Muscle of leg (tissue), 11 donors: ENCODE results near the gene HPCA. TPM values are rescaled to one million over a fixed set of nuclear protein-coding genes. Genes with fewer than 3 reads are reported as not detected.

Source experiments
- DNase-seq: peaks from one replicate; pipeline ENCODE4 v3.0.0; 2013
- H3K27ac ChIP-seq: one replicate; pipeline ENCODE4 v1.5.1; 2013; ENCODE audit warnings: mild to moderate bottlenecking, low read length, control low read depth
- H3K27me3 ChIP-seq: one replicate; pipeline ENCODE4 v1.6.1; 2013; ENCODE audit warnings: low read length; ENCODE audit not compliant: control insufficient read depth, insufficient read depth
- H3K36me3 ChIP-seq: one replicate; pipeline ENCODE4 v1.6.1; 2013; ENCODE audit warnings: low read length; ENCODE audit not compliant: control insufficient read depth, insufficient read depth
- H3K4me1 ChIP-seq: one replicate; pipeline ENCODE4 v1.6.1; 2013; ENCODE audit warnings: low read length; ENCODE audit not compliant: control insufficient read depth, insufficient read depth
- H3K4me3 ChIP-seq: one replicate; pipeline ENCODE4 v1.5.1; 2013; ENCODE audit warnings: low read length, control low read depth
- H3K9me3 ChIP-seq: replicated peaks from 2 replicates; pipeline ENCODE4 v1.6.1; 2013; ENCODE audit warnings: low read depth, low read length; ENCODE audit not compliant: control insufficient read depth
- WGBS: methylation state at CpG from one replicate; pipeline ENCODE4 v1.1.5; 2013; ENCODE audit warnings: missing lambda C conversion rate; ENCODE audit not compliant: insufficient coverage; 5-methylcytosine and 5-hydroxymethylcytosine counted together
- polyA plus RNA-seq, 8 donors: library from polyadenylated mRNA; unstranded; fragments of 120-200 nt; gene quantifications; one replicate each; pipeline versions ENCODE4 v1.2.1 to v1.2.3, GENCODE V29; 2013; ENCODE audit warnings: inconsistent platforms in 1 of 8, low replicate concordance in 1 of 8; ENCODE audit not compliant: insufficient read length in 8 of 8, insufficient read depth in 1 of 8
- total RNA-seq: library from RNA; stranded (reverse); fragments of 120-200 nt; gene quantifications from one replicate; pipeline ENCODE4 v1.2.4, GENCODE V29; 2013

Gene HPCA
- total and polyA plus RNA-seq, 9 donors, result 0.12 to 0.87 (median 0.40) TPM

DNA sequence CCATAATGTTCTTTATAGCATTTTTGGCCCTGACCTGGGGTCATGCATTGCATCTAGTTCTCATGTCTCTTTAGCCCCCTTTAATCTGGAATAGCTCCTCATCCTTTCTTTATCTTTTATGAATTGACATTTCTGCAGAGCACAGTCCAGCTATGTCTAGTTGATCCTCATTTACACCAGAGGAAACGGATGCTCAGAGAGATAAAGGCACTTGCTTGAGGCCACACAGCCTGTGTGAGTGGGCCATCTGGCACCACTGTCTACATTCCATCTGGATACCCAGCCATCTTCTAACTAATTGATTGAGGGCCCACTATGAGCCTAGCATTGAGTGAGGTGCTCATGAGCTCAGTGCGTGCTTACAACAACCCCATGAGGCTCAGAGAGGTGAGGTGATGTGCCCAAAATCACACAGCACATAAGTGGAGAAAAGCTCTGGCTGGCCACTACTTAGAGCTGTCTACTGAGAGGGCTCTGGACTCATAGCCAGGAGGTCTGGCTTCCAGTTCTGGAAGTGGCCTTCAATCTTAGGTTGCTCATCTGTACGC, 3.5 kb downstream of the HPCA start:
- no peak overlapping the region for H3K4me3 ChIP-seq
- peaks cover 17% of the 10 kb centered on the region for H3K4me1 ChIP-seq
- H3K27ac ChIP-seq, result no peak overlapping the region
- H3K27me3 ChIP-seq, result peaks cover 67% of the 10 kb centered on the region
- no peak for DNase-seq
- 100% methylated on average over 1 of the region's 3 CpGs for WGBS
- no peaks in the 10 kb centered on the region for H3K36me3 ChIP-seq
- no peaks in the 10 kb centered on the region for H3K9me3 ChIP-seq

DNA sequence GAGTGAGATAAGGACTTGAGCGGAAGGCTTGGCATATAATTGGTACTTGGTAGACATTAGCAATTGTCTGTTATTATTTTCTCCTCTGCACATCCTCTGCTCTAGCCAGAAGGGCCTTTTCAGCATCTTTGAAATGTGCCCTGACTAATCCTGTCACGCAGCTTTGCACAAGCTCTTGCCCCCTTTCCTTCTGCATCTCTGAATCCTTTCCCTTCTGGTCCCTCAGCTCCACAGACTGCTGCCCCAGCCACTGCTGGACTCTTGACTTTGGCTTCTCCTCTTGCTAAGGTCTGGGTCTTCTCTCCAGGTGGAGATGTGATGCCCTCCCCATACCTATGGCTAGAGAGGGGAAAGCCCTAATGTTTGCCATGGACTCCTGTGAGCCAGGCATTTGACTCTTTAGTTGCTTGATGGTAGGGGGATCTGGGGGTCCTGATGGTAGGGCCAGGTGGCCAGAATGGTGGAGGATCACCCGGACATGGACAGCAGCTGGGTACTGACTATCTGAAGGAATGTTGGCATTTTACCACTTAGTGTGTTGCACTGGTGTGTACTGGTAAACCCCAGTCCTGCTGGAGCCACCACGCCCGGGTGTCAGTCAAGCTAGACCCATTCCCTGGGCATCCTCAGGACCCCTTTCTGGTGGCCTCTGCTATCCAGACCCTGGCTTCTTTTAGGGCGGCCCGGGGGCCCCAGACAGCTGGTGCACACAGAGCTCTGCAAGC, 4.4 kb downstream of the HPCA start:
- WGBS, result 80% methylated on average over 6 of the region's 7 CpGs
- DNase-seq, result no peak
- H3K27me3 ChIP-seq, result peaks cover 61% of the 10 kb centered on the region
- no peak overlapping the region for H3K27ac ChIP-seq
- no peaks in the 10 kb centered on the region for H3K9me3 ChIP-seq
- no peaks in the 10 kb centered on the region for H3K36me3 ChIP-seq
- H3K4me1 ChIP-seq, result peaks cover 17% of the 10 kb centered on the region
- no peak overlapping the region for H3K4me3 ChIP-seq

DNA sequence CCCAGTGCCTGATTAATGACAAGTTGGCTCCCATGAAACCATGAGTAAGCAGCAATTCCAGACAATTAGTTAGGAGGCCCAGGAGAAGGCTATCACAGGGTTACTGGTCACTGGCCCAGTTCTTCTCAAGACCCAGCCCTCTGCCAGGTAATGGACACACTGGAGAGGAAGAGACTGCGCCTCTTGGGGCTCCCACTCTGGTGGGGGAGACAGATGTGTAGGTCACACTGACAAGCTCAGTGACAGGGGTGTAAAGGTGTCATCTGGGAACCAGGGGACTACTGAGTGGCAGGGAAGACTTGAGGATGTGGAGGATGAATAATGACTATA, 4.9 kb downstream of the HPCA start:
- peaks cover 59% of the 10 kb centered on the region for H3K27me3 ChIP-seq

DNA sequence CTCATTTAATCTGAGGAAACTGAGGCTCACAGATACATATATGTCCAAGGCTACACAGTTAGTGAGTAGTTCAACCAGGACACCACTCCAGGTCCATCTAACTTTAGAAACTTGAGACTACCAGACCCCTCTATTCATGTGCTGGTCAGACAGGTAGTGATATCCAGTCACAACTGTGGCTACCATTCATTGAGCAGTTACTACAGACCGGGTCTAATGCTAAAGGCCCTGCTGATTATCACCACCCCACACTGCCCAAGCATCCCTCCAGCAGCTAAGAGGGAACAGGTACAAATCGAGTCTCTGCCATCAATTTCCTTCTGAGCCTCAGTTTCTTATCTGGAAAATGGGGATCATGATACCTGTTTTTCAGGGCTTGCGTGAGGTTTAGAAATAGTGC, 5.3 kb downstream of the HPCA start:
- Histone ChIP-seq H3K27me3 (peaks cover 58% of the 10 kb centered on the region), H3K9me3 (no peaks in the 10 kb centered on the region), H3K4me1 (peaks cover 11% of the 10 kb centered on the region), H3K27ac (no peak overlapping the region), H3K36me3 (no peaks in the 10 kb centered on the region), H3K4me3 (no peak overlapping the region)
- 100% methylated on average over 1 of the region's 3 CpGs for WGBS
- DNase-seq, result no peak

More for the DNA sequence above, 4.9 kb downstream of the HPCA start:
- no peak overlapping the region for H3K4me3 ChIP-seq
- 100% methylated on average over 1 of the region's 1 CpG for WGBS
- no peak for DNase-seq
- no peaks in the 10 kb centered on the region for H3K36me3 ChIP-seq
- H3K4me1 ChIP-seq, result peaks cover 12% of the 10 kb centered on the region
- no peak overlapping the region for H3K27ac ChIP-seq
- H3K9me3 ChIP-seq, result no peaks in the 10 kb centered on the region

GRCh38 chr1:32892368-32893197, 6.3 kb downstream of the HPCA start:
- Histone ChIP-seq H3K4me3 (peak overlapping the region; percentile 50), H3K4me1 (peaks cover 10% of the 10 kb centered on the region), H3K27me3 (peaks cover 48% of the 10 kb centered on the region), H3K27ac (no peak overlapping the region), H3K9me3 (no peaks in the 10 kb centered on the region), H3K36me3 (no peaks in the 10 kb centered on the region)
- 10% methylated on average over 49 of the region's 49 CpGs for WGBS
- DNase-seq, result peak; percentile 50

- Histone ChIP-seq H3K27ac (peak overlapping the region; percentile 13), H3K4me1 (peaks cover 10% of the 10 kb centered on the region), H3K9me3 (no peaks in the 10 kb centered on the region), H3K27me3 (peaks cover 45% of the 10 kb centered on the region), H3K36me3 (no peaks in the 10 kb centered on the region), H3K4me3 (peak overlapping the region; percentile 50)
- DNase-seq, result peak; percentile 80
- WGBS, result under 1% methylated on average over 31 of the region's 58 CpGs
Measured at GRCh38 chr1:32893198-32894018, 7.1 kb downstream of the HPCA start.

- no peak for DNase-seq
- Histone ChIP-seq H3K4me1 (peaks cover 10% of the 10 kb centered on the region), H3K27me3 (peaks cover 50% of the 10 kb centered on the region), H3K4me3 (peak overlapping the region; percentile 50), H3K27ac (no peak overlapping the region), H3K36me3 (no peaks in the 10 kb centered on the region), H3K9me3 (no peaks in the 10 kb centered on the region)
- 46% methylated on average over 2 of the region's 8 CpGs for WGBS
Measured at GRCh38 chr1:32894019-32894600, 7.8 kb downstream of the HPCA start.

DNA sequence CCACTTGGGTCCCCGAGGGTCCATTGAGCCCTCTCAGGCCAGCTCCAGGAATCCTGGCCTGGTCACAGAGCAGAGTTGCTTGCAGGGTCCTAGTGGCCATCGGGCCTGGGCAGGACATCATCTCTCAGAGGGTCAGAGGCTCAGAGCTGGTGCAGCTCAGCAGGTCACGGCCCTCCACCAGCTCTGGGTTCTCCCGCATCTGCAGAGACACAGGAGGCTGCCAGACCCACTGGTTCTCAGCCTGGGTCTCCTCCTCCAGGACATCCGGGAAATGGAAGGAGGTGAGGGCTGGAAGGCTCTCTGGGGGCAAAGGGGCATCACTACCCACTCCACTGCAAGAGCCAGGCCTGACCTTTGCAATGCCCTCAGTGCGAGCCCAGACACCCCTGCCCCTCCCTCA, 8.4 kb downstream of the HPCA start:
- Histone ChIP-seq H3K27ac (no peak overlapping the region), H3K4me3 (no peak overlapping the region), H3K9me3 (no peaks in the 10 kb centered on the region), H3K4me1 (peaks cover 10% of the 10 kb centered on the region), H3K27me3 (peaks cover 51% of the 10 kb centered on the region), H3K36me3 (no peaks in the 10 kb centered on the region)
- WGBS, result 36% methylated on average over 3 of the region's 6 CpGs
- DNase-seq, result no peak

DNA sequence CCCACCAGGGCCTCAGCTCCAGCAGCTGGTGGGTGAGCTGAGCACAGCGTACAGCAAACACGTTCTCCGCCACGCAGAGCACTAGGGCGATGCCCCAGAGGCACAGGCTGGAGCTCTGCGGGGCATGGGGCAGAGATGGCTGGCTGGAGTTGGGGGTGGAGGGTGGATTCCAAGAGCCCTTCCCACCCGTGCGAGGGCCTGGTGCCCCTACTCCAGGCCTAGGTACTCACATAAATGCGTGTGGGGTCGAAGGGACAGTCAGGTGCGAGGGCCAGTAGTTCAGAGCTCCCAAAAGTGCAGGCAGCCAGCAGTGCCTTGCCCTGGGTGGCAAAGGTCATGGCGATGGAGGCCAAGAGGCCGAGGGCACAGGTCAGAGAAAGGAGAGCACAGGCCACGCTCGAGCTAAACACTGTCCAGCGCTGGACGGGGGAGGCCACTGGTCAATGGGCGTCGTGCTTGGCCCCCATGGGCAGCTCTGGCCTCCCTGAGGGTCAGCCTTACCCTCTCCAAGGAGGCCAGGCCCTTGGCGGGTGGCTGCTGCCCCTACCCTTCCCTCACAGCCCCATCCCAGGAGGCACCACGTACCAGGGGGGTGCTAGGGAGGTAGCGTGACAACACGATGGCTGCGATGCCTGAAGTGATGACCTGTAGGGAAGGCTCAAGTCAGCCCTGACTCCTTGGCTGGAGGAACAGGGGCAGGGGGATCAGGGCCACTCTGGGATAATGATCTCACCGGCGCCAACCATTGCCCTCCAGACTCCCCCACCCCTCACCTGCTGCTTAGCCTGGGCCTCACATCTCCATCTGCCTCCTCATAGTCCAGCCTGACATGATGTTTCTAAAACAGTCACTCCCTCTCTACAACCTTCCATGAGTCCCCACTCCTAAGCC, 9.3 kb downstream of the HPCA start:
- no peak for DNase-seq
- H3K4me1 ChIP-seq, result peaks cover 15% of the 10 kb centered on the region
- WGBS, result 79% methylated on average over 18 of the region's 26 CpGs
- no peak overlapping the region for H3K27ac ChIP-seq
- no peak overlapping the region for H3K4me3 ChIP-seq
- H3K36me3 ChIP-seq, result no peaks in the 10 kb centered on the region
- peaks cover 60% of the 10 kb centered on the region for H3K27me3 ChIP-seq
- H3K9me3 ChIP-seq, result no peaks in the 10 kb centered on the region
